GM12878 (cell line): Measurements from ENCODE around the gene FGF1. TPM values are rescaled to one million over a fixed set of nuclear protein-coding genes. Genes with fewer than 3 reads are reported as not detected.

Experiments used
- ATAC-seq: fragments of 200-7000 bp; cut with Tn5 transposase; 3 replicates; pipeline ENCODE4 v1.9.1; 2020; ENCODE audit warnings: mild to moderate bottlenecking, moderate library complexity
- BruUV-seq: library from RNA; stranded (reverse); fragments of 400-500 nt; replicated peaks from 2 replicates; lab custom pipeline; 2021; lab: Mats Ljungman, UMichigan
- CTCF ChIA-PET: fragments of 300-600 bp; sonication (Branson Sonifier 250); formaldehyde crosslinking; extraction: SDS; loops from one replicate; lab custom pipeline; 2021; ENCODE audit warnings: inconsistent platforms; lab: Yijun Ruan, JAX
- POLR2A ChIA-PET: fragments of 350-600 bp; formaldehyde crosslinking; extraction: SDS; loops from one replicate; lab custom pipeline; 2021; ENCODE audit warnings: inconsistent platforms; lab: Charles Lee
- RAD21 ChIA-PET: fragments of 300-600 bp; sonication (Branson Sonifier 250); formaldehyde crosslinking; loops from one replicate; lab custom pipeline; 2023; ENCODE audit warnings: antibody characterized with exemption; ENCODE audit not compliant: unreplicated experiment; lab: Charles Lee
- SMC1A ChIA-PET: fragments of 300-600 bp; sonication (Branson Sonifier 250); formaldehyde crosslinking; loops from one replicate; lab custom pipeline; 2023; ENCODE audit not compliant: unreplicated experiment, uncharacterized antibody; lab: Charles Lee
- DNase-seq: peaks from one replicate; pipeline ENCODE4 v3.0.0-alpha.2; 2011; ENCODE audit warnings: low read depth, low spot score
- FAIRE-seq: peaks from 3 replicates; lab custom pipeline; 2011; peaks lifted over from hg19 to GRCh38; lab: Jason Lieb, UNC
- H2AFZ ChIP-seq: 2 replicates; pipeline ENCODE4 v1.6.0; 2011; ENCODE audit warnings: low read depth, low read length, control low read depth; ENCODE audit not compliant: control insufficient read depth
- H3K27ac ChIP-seq: 2 replicates; pipeline ENCODE4 v1.5.1; 2011; ENCODE audit warnings: control low read depth; ENCODE audit not compliant: control insufficient read depth, insufficient read depth
- H3K27me3 ChIP-seq, 2 experiments: replicated peaks in 1 of 2; 2 replicates each; pipeline versions ENCODE4 v1.6.0 to v1.6.1; 2011; ENCODE audit warnings: low read length in 1 of 2; ENCODE audit not compliant: control insufficient read depth in 2 of 2, insufficient read depth in 2 of 2
- H3K36me3 ChIP-seq, 2 experiments: 2 replicates each; pipeline ENCODE4 v1.5.1; 2011; ENCODE audit warnings: low read length in 1 of 2; ENCODE audit not compliant: control insufficient read depth in 2 of 2, insufficient read depth in 2 of 2
- H3K4me1 ChIP-seq: 2 replicates; pipeline ENCODE4 v1.6.1; 2011; ENCODE audit warnings: mild to moderate bottlenecking, low read length, moderate library complexity, mixed read lengths; ENCODE audit not compliant: control insufficient read depth, insufficient read depth
- H3K4me2 ChIP-seq: 2 replicates; pipeline ENCODE4 v1.6.0; 2011; ENCODE audit warnings: control low read depth; ENCODE audit not compliant: control insufficient read depth, insufficient read depth
- H3K4me3 ChIP-seq: fragments of 200-600 bp; sonication (generic); 2 replicates; pipeline ENCODE4 v1.5.1; 2016
- H3K79me2 ChIP-seq: 2 replicates; pipeline ENCODE4 v1.6.0; 2011; ENCODE audit warnings: low read length; ENCODE audit not compliant: control insufficient read depth, insufficient read depth
- H3K9ac ChIP-seq: 2 replicates; pipeline ENCODE4 v1.8.0; 2011; ENCODE audit warnings: low read length, control low read depth, mixed read lengths; ENCODE audit not compliant: control insufficient read depth, insufficient read depth
- H3K9me3 ChIP-seq: replicated peaks from 3 replicates; pipeline ENCODE4 v1.5.1; 2011; ENCODE audit warnings: mild to moderate bottlenecking, low read length; ENCODE audit not compliant: control insufficient read depth, insufficient read depth
- H4K20me1 ChIP-seq: 2 replicates; pipeline ENCODE4 v1.6.0; 2011; ENCODE audit not compliant: control insufficient read depth, insufficient read depth
- BMI1 ChIP-seq: fragments of 450-650 bp; IDR thresholded peaks from 2 replicates; pipeline ENCODE4 v1.6.1; 2016; ENCODE audit warnings: mild to moderate bottlenecking, moderate library complexity, borderline replicate concordance
- KLF5 ChIP-seq: fragments of 450-650 bp; IDR thresholded peaks from 2 replicates; pipeline ENCODE4 v1.6.1; 2014; ENCODE audit warnings: mild to moderate bottlenecking; ENCODE audit not compliant: partially characterized antibody
- MLLT1 ChIP-seq: fragments of 450-650 bp; IDR thresholded peaks from 2 replicates; pipeline ENCODE4 v1.6.1; 2016; ENCODE audit warnings: mild to moderate bottlenecking
- NFXL1 ChIP-seq: fragments of 450-650 bp; IDR thresholded peaks from 2 replicates; pipeline ENCODE4 v1.6.1; 2017; ENCODE audit warnings: antibody characterized with exemption, mild to moderate bottlenecking, borderline replicate concordance
- TAF1 ChIP-seq: IDR thresholded peaks from 2 replicates; pipeline ENCODE4 v1.6.1; 2011; ENCODE audit warnings: mild to moderate bottlenecking, low read depth, low read length, borderline replicate concordance
- ZNF207 ChIP-seq: fragments of 450-650 bp; IDR thresholded peaks from 2 replicates; pipeline ENCODE4 v1.6.1; 2014; ENCODE audit warnings: antibody characterized with exemption, mild to moderate bottlenecking, borderline replicate concordance
- ZNF384 ChIP-seq: IDR thresholded peaks from 2 replicates; pipeline ENCODE4 v1.6.1; 2012; ENCODE audit warnings: low read depth, mild to moderate bottlenecking, low read length, improper control_type of control experiment, borderline replicate concordance
- WGBS: methylation state at CpG from one replicate; pipeline ENCODE4 v1.1.6; 2016; ENCODE audit warnings: low lambda C conversion rate; ENCODE audit not compliant: insufficient replicate concordance, insufficient coverage; ENCODE audit errors: missing lambda C conversion rate; 5-methylcytosine and 5-hydroxymethylcytosine counted together
- in situ Hi-C: fragments of 300-500 bp; cut with MboI; formaldehyde crosslinking; loops from 9 replicates; pipeline ENCODE4 v1.14.3; 2018; ENCODE audit warnings: mixed read lengths
- intact Hi-C: fragments of 100-400 bp; cut with micrococcal nuclease; formaldehyde crosslinking; loops from one replicate; pipeline ENCODE4 v1.14.2; 2022; ENCODE audit not compliant: unreplicated experiment
- polyA plus RNA-seq, 11 experiments: library from polyadenylated mRNA; depleted of rRNA in 4 of 11; unstranded in 6 of 11; stranded (reverse) in 5 of 11; fragments of >200 nt; fragmentation: Nextera tagmentation in 4 of 11; fragmentation: Illumina TruSeq in 1 of 11; extraction: Ambion mirVana in 4 of 11; extraction: Trizol in 1 of 11; gene quantifications; 1 replicate in 1 of 11; 2 replicates in 10 of 11; pipeline versions ENCODE4 v1.2.1 to v1.2.3, GENCODE V29; 2011 to 2016; ENCODE audit warnings: inconsistent platforms in 2 of 11, missing spikeins in 2 of 11, low read depth in 1 of 11
- total RNA-seq, 4 experiments: library from RNA; depleted of rRNA in 3 of 4; stranded (reverse); fragments of >200 nt in 3 of 4; fragmentation: Illumina TruSeq in 1 of 4; extraction: Trizol in 1 of 4; gene quantifications; 2 replicates each; pipeline versions ENCODE4 v1.2.1 to v1.2.3, GENCODE V29; 2013 to 2021
- TF ChIP-seq, protein P1 (sequence below): fragments of 450-650 bp; IDR thresholded peaks from 2 replicates; pipeline ENCODE4 v1.6.1; 2017; ENCODE audit warnings: mild to moderate bottlenecking

Gene FGF1
- total and polyA plus RNA-seq, 10 of the 15 experiments (the other 5 are each of a cell fraction or from before 2014, with no cell fraction given), result not detected

DNA sequence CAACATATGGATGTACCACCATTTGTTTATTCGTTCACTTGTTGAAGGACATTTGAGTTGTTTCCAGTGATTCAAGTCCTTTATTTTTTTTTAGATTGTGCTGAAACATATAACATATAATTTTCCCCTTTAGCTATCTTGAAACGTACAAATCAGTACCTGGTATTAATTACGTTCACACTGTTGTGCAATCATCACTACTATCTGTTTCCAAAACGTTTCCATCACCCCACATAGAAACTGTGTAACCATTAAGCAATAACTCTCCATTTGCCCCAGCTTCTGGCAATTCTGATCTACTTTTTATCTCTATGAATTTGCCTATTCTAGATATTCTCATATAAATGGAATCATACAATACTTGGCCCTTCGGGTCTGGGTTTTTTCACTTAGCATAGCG lies 116.0 kb downstream of the FGF1 start:
- FAIRE-seq (no peak), ATAC-seq (no peak), DNase-seq (no peak)
- in situ Hi-C loops, result no loop called here
- H3K4me3 ChIP-seq, result no peak overlapping the region
- ChIA-PET POLR2A (no interaction called here), SMC1A (no interaction called here), CTCF (interaction anchor here (0.6 kb wide), 1 partner anchor 1449 kb away, joined by 3 read pairs; no protein-coding TSS in a partner anchor), RAD21 (no interaction called here)
- no peak overlapping the region for H3K4me2 ChIP-seq
- TF ChIP-seq MLLT1, result no peak
- TF ChIP-seq ZNF207, result no peak
- TF ChIP-seq KLF5, result no peak
- TF ChIP-seq NFXL1, result no peak
- no peak for TF ChIP-seq TAF1
- TF ChIP-seq, protein P1, sequence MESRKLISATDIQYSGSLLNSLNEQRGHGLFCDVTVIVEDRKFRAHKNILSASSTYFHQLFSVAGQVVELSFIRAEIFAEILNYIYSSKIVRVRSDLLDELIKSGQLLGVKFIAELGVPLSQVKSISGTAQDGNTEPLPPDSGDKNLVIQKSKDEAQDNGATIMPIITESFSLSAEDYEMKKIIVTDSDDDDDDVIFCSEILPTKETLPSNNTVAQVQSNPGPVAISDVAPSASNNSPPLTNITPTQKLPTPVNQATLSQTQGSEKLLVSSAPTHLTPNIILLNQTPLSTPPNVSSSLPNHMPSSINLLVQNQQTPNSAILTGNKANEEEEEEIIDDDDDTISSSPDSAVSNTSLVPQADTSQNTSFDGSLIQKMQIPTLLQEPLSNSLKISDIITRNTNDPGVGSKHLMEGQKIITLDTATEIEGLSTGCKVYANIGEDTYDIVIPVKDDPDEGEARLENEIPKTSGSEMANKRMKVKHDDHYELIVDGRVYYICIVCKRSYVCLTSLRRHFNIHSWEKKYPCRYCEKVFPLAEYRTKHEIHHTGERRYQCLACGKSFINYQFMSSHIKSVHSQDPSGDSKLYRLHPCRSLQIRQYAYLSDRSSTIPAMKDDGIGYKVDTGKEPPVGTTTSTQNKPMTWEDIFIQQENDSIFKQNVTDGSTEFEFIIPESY, result no peak
- no peak for TF ChIP-seq ZNF384
- TF ChIP-seq BMI1, result no peak
- no peaks in the 10 kb centered on the region for H3K79me2 ChIP-seq
- intact Hi-C loops, result no loop called here
- H3K9ac ChIP-seq, result no peak overlapping the region
- BruUV-seq, result no TSS peak
- no peaks in the 10 kb centered on the region for H3K4me1 ChIP-seq
- no peak overlapping the region for H2AFZ ChIP-seq
- no peaks in the 10 kb centered on the region; a peak in 1 of 4 replicates for H3K27me3 ChIP-seq
- H4K20me1 ChIP-seq, result no peaks in the 10 kb centered on the region
- H3K36me3 ChIP-seq, result no peaks in the 10 kb centered on the region
- no peaks in the 10 kb centered on the region for H3K9me3 ChIP-seq
- H3K27ac ChIP-seq, result no peak overlapping the region
- WGBS, result 25% methylated on average over 6 of the region's 6 CpGs
